HEK293 (cell line): ENCODE results near the gene SLAMF6.

Experiments used
- ZBTB8A ChIP-seq: fragments of 450-650 bp; formaldehyde crosslinking; IDR thresholded peaks from 2 replicates; pipeline ENCODE4 v1.5.1; 2016; ENCODE audit warnings: missing biosample characterization, missing genetic modification characterization
- TF ChIP-seq, protein P1 (sequence below): fragments of 450-650 bp; formaldehyde crosslinking; IDR thresholded peaks from 2 replicates; pipeline ENCODE4 v1.5.1; 2016; ENCODE audit warnings: missing biosample characterization, missing genetic modification characterization

DNA sequence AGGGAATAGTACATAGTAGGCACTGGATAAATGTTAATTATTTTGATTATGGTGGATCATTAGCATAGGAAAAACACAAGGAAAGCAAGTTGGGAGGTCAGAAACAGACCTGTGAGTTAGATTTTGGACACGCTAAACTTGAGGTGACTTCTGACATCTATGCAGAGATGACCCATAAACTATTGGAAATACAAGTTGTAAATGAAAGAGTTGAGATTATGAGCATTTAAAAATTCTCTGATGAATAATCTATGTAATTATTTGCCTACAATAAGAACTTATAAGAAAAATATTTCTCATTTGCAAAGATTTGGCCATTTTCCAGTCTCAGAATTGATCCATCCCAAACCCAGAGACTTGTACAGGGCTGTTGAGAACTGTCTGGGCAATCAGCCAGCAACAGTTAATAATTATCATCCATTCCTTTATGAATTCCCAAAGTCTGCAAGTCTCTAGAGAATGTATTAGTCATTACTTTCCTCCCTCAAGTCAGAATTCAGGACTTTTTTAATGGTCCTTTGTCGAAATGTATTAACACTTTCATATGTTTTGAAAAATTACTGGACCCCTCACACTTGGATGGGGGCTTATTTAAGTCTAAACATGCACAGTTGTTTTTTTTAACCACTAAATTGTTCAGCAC is 19.4 kb upstream of the SLAMF6 start:
- TF ChIP-seq, protein P1, sequence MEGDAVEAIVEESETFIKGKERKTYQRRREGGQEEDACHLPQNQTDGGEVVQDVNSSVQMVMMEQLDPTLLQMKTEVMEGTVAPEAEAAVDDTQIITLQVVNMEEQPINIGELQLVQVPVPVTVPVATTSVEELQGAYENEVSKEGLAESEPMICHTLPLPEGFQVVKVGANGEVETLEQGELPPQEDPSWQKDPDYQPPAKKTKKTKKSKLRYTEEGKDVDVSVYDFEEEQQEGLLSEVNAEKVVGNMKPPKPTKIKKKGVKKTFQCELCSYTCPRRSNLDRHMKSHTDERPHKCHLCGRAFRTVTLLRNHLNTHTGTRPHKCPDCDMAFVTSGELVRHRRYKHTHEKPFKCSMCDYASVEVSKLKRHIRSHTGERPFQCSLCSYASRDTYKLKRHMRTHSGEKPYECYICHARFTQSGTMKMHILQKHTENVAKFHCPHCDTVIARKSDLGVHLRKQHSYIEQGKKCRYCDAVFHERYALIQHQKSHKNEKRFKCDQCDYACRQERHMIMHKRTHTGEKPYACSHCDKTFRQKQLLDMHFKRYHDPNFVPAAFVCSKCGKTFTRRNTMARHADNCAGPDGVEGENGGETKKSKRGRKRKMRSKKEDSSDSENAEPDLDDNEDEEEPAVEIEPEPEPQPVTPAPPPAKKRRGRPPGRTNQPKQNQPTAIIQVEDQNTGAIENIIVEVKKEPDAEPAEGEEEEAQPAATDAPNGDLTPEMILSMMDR (tag by site-specific recombination), result no peak
- TF ChIP-seq ZBTB8A, result no peak
